ENCODE results near the gene LNP1. TPM values are rescaled to one million over a fixed set of nuclear protein-coding genes. Genes with fewer than 3 reads are reported as not detected.
A peak's percentile ranks its signal among the peaks of the same experiment; 100 is the strongest.

Gene LNP1
- total and polyA plus RNA-seq, 2 of the 13 experiments (the other 11 are each of a cell fraction or from before 2014, with no cell fraction given) = 3.6 to 7.0 TPM

GRCh38 chr3:100386437-100387074 is 14.8 kb upstream of the LNP1 start (continued):
- no peak for TF ChIP-seq HNRNPLL (IDR thresholded peaks at IDR 0.05; ENCODE audit: low read depth, low read length, poor library complexity, severe bottlenecking)
- TF ChIP-seq MAFF (IDR thresholded peaks at IDR 0.05; ENCODE audit: low read depth, low read length) = peak; percentile 65; the same call in 1 of the 2 replicates
- TF ChIP-seq, protein P1, sequence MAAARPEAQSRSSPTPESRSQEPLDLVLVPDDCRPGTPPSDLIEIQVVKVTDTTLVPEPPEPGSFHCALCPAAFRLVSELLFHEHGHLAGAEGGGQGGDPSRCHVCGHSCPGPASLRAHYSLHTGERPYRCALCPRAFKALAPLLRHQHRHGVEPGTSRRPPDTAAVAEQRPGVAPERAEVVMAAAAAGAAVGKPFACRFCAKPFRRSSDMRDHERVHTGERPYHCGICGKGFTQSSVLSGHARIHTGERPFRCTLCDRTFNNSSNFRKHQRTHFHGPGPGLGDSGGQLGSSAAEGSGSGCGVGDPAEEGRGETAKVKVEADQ (CRISPR knock-in tag; IDR thresholded peaks at IDR 0.05; ENCODE audit: borderline replicate concordance) = no peak
- TF ChIP-seq ISL2 (CRISPR knock-in tag; IDR thresholded peaks at IDR 0.05) = peak; percentile 93
- no peak for TF ChIP-seq SOX13 (IDR thresholded peaks at IDR 0.05)
- TF ChIP-seq SOX13 (CRISPR knock-in tag; conservative IDR thresholded peaks at IDR 0.05 in 1 of 2, IDR thresholded peaks at IDR 0.05 in 1 of 2) = peak in 1 of 2 experiments; percentile 75; a peak in 2 of 4 replicates
- TF ChIP-seq ZNF101 (CRISPR knock-in tag; IDR thresholded peaks at IDR 0.05; ENCODE audit: borderline replicate concordance, low read depth) = no peak
- TF ChIP-seq, protein P2, sequence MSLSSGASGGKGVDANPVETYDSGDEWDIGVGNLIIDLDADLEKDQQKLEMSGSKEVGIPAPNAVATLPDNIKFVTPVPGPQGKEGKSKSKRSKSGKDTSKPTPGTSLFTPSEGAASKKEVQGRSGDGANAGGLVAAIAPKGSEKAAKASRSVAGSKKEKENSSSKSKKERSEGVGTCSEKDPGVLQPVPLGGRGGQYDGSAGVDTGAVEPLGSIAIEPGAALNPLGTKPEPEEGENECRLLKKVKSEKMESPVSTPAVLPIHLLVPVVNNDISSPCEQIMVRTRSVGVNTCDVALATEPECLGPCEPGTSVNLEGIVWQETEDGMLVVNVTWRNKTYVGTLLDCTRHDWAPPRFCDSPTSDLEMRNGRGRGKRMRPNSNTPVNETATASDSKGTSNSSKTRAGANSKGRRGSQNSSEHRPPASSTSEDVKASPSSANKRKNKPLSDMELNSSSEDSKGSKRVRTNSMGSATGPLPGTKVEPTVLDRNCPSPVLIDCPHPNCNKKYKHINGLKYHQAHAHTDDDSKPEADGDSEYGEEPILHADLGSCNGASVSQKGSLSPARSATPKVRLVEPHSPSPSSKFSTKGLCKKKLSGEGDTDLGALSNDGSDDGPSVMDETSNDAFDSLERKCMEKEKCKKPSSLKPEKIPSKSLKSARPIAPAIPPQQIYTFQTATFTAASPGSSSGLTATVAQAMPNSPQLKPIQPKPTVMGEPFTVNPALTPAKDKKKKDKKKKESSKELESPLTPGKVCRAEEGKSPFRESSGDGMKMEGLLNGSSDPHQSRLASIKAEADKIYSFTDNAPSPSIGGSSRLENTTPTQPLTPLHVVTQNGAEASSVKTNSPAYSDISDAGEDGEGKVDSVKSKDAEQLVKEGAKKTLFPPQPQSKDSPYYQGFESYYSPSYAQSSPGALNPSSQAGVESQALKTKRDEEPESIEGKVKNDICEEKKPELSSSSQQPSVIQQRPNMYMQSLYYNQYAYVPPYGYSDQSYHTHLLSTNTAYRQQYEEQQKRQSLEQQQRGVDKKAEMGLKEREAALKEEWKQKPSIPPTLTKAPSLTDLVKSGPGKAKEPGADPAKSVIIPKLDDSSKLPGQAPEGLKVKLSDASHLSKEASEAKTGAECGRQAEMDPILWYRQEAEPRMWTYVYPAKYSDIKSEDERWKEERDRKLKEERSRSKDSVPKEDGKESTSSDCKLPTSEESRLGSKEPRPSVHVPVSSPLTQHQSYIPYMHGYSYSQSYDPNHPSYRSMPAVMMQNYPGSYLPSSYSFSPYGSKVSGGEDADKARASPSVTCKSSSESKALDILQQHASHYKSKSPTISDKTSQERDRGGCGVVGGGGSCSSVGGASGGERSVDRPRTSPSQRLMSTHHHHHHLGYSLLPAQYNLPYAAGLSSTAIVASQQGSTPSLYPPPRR (CRISPR knock-in tag; IDR thresholded peaks at IDR 0.05; ENCODE audit: borderline replicate concordance) = peak; percentile 80
- TF ChIP-seq DMTF1 (CRISPR knock-in tag; IDR thresholded peaks at IDR 0.05) = no peak
- TF ChIP-seq FOXP1 (IDR thresholded peaks at IDR 0.05) = no peak
- peak; percentile 52; the same call in 1 of the 2 replicates for TF ChIP-seq FOXP1 (CRISPR knock-in tag; IDR thresholded peaks at IDR 0.05)
- TF ChIP-seq ZNF367 (CRISPR knock-in tag; IDR thresholded peaks at IDR 0.05; ENCODE audit: borderline replicate concordance) = no peak
- no peak for TF ChIP-seq ZNF282 (IDR thresholded peaks at IDR 0.05; ENCODE audit: partially characterized antibody)
- no peak for TF ChIP-seq ZNF335 (CRISPR knock-in tag; IDR thresholded peaks at IDR 0.05)
- TF ChIP-seq SOX5 (CRISPR knock-in tag; IDR thresholded peaks at IDR 0.05; ENCODE audit: borderline replicate concordance) = peak; percentile 78
- TF ChIP-seq, protein P3, sequence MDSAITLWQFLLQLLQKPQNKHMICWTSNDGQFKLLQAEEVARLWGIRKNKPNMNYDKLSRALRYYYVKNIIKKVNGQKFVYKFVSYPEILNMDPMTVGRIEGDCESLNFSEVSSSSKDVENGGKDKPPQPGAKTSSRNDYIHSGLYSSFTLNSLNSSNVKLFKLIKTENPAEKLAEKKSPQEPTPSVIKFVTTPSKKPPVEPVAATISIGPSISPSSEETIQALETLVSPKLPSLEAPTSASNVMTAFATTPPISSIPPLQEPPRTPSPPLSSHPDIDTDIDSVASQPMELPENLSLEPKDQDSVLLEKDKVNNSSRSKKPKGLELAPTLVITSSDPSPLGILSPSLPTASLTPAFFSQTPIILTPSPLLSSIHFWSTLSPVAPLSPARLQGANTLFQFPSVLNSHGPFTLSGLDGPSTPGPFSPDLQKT (CRISPR knock-in tag; IDR thresholded peaks at IDR 0.05; ENCODE audit: borderline replicate concordance) = no peak
